Ovary (tissue), 9 donors: ENCODE measurements around the gene LAMC3. TPM values are rescaled to one million over a fixed set of nuclear protein-coding genes. Genes with fewer than 3 reads are reported as not detected.

ENCODE experiments used
- DNase-seq, 5 donors: peaks; one replicate each; pipeline ENCODE4 v3.0.0-alpha.2; 2019 to 2020
- H3K27ac ChIP-seq, 2 donors: fragments of 200-600 bp; one replicate each; pipeline versions ENCODE4 v1.5.1 to v1.8.0; 2019 to 2022
- H3K27me3 ChIP-seq: fragments of 200-600 bp; one replicate; pipeline ENCODE4 v1.8.0; 2022
- H3K36me3 ChIP-seq: fragments of 200-600 bp; sonication (generic); one replicate; pipeline ENCODE4 v1.5.1; 2019
- H3K4me1 ChIP-seq: one replicate; pipeline ENCODE4 v1.8.1; 2013; ENCODE audit warnings: mild to moderate bottlenecking, moderate library complexity; ENCODE audit not compliant: insufficient read depth
- H3K4me3 ChIP-seq: fragments of 200-600 bp; sonication (generic); one replicate; pipeline ENCODE4 v1.5.1; 2017
- H3K9me3 ChIP-seq, 2 donors: fragments of 200-600 bp in 1 of 2; sonication (generic) in 1 of 2; one replicate each; pipeline versions ENCODE4 v1.5.1 to v1.8.1; 2013 to 2019; ENCODE audit warnings: mild to moderate bottlenecking in 1 of 2, moderate library complexity in 1 of 2
- EP300 ChIP-seq: sonication (generic); formaldehyde crosslinking; IDR thresholded peaks from one replicate; pipeline ENCODE4 v1.6.1; 2017; ENCODE audit warnings: antibody characterized with exemption
- POLR2A ChIP-seq: fragments of 450-650 bp; IDR thresholded peaks from one replicate; pipeline ENCODE4 v1.6.1; 2017; ENCODE audit warnings: antibody characterized with exemption, mild to moderate bottlenecking, moderate library complexity
- WGBS, 3 donors: extraction: QIAGEN DNeasy Blood & Tissue Kit in 1 of 3; methylation state at CpG; one replicate each; pipeline versions ENCODE4 v1.1.5 to v1.1.7; 2013 to 2017; 5-methylcytosine and 5-hydroxymethylcytosine counted together
- intact Hi-C, 4 donors: fragments of 100-400 bp; cut with DNase I; formaldehyde crosslinking; loops; one replicate each; pipeline versions ENCODE4 v1.11.0 to v1.15.1; 2022 to 2023
- polyA plus RNA-seq, 2 donors: library from polyadenylated mRNA; stranded (reverse); fragments of 200-250 nt in 1 of 2; fragments of 350-450 nt in 1 of 2; fragmentation: Illumina TruSeq in 1 of 2; extraction: RNeasy Lipid Tissue Mini Kit (QIAGEN cat#74804) in 1 of 2; gene quantifications; one replicate each; pipeline ENCODE4 v1.2.3, GENCODE V29; 2013 to 2014
- total RNA-seq, 7 donors: library from RNA; depleted of rRNA in 2 of 7; stranded (reverse); fragments of >200 nt in 2 of 7; fragmentation: NEBNext Ultra II Directional in 3 of 7; extraction: Animal tissue kit (Norgen Biotek cat#: 25700) in 3 of 7; gene quantifications; one replicate each; pipeline versions ENCODE4 v1.1.0 to v1.2.4, GENCODE V29; 2016 to 2023
- TF ChIP-seq, protein P1 (sequence below), 3 donors: fragments of 450-650 bp in 2 of 3; fragments of 200-600 bp in 1 of 3; IDR thresholded peaks; one replicate each; pipeline versions ENCODE4 v1.5.1 to v1.8.0; 2016 to 2022; ENCODE audit warnings: antibody characterized with exemption in 3 of 3, mild to moderate bottlenecking in 1 of 3
- donor health status: DM: no; HTN: no; CAD: no; lungs with moderate emphysema.
- donor health status: DM: no; HTN: no; CAD: no.
- donor health status: Bipolar disorder and iron deficiency.
- donor health status: DM: yes; HTN: yes; CAD: no.
- donor health status: DM: no; HTN: no; CAD: no.
- donor health status: DM: yes; HTN: yes; CAD: no.

The LAMC3 gene
- total and polyA plus RNA-seq, 9 donors, result 0.48 to 5.7 (median 1.8) TPM

GRCh38 chr9:131051592-131052517 is 42.9 kb downstream of the LAMC3 start:
- Histone ChIP-seq H3K4me1 (no peaks in the 10 kb centered on the region), H3K4me3 (no peak overlapping the region), H3K9me3 (no peaks in the 10 kb centered on the region), H3K27ac (no peak overlapping the region), H3K27me3 (no peaks in the 10 kb centered on the region), H3K36me3 (no peaks in the 10 kb centered on the region)
- TF ChIP-seq POLR2A, result no peak
- TF ChIP-seq, protein P1, sequence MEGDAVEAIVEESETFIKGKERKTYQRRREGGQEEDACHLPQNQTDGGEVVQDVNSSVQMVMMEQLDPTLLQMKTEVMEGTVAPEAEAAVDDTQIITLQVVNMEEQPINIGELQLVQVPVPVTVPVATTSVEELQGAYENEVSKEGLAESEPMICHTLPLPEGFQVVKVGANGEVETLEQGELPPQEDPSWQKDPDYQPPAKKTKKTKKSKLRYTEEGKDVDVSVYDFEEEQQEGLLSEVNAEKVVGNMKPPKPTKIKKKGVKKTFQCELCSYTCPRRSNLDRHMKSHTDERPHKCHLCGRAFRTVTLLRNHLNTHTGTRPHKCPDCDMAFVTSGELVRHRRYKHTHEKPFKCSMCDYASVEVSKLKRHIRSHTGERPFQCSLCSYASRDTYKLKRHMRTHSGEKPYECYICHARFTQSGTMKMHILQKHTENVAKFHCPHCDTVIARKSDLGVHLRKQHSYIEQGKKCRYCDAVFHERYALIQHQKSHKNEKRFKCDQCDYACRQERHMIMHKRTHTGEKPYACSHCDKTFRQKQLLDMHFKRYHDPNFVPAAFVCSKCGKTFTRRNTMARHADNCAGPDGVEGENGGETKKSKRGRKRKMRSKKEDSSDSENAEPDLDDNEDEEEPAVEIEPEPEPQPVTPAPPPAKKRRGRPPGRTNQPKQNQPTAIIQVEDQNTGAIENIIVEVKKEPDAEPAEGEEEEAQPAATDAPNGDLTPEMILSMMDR (IDR thresholded peaks at IDR 0.05), result no peak
- no peak for TF ChIP-seq EP300
- WGBS, 3 donors, result 68 to 72% (median 69%) methylated on average over 25 of the region's 25 CpGs
- intact Hi-C loops, result no loop called here
- DNase-seq, result no peak

GRCh38 chr9:131053896-131054295 is 44.9 kb downstream of the LAMC3 start:
- H3K4me1 ChIP-seq, result no peaks in the 10 kb centered on the region
- TF ChIP-seq EP300 (no peak), POLR2A (no peak)
- TF ChIP-seq, protein P1 (IDR thresholded peaks at IDR 0.05), result no peak
- H3K27me3 ChIP-seq, result no peaks in the 10 kb centered on the region
- no peak overlapping the region for H3K4me3 ChIP-seq
- WGBS, 3 donors, result 85 to 90% (median 86%) methylated on average over 3 of the region's 3 CpGs
- no peaks in the 10 kb centered on the region for H3K9me3 ChIP-seq
- intact Hi-C loops, result no loop called here
- H3K27ac ChIP-seq, result no peak overlapping the region
- H3K36me3 ChIP-seq, result no peaks in the 10 kb centered on the region
- no peak for DNase-seq

DNA sequence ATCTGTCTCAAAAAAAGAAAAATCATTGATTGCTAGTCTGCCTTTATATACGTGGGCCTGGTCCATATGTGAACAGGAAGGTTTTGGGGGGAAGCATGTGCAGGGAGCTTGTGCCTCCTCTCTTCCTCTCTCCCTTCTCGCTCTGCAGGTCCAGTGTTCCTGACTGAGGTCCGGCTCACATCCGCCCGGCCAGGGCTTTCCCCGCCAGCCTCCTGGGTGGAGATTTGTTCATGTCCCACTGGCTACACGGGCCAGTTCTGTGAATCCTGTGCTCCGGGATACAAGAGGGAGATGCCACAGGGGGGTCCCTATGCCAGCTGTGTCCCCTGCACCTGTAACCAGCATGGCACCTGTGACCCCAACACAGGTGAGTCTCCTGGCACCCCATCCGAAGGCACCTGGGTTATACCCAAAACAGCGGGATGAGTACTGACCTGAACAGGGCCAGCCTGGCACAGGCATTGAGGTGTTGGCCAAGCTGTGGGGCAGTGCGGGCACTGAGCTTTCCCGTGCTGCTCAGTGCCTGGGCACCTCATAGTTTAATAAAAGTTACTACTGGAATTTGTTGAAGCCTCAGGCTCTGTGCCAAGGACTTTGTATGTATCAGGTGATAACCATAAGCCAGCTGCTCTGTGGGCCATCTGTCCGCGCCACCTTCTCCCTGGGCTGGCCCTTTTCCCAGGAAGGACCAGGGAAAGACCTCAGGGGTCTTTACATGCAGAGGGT is 48.0 kb downstream of the LAMC3 start:
- 82 to 90% (median 88%) methylated on average over 14 of the region's 14 CpGs for WGBS, 3 donors
- H3K36me3 ChIP-seq, result no peaks in the 10 kb centered on the region
- no peaks in the 10 kb centered on the region for H3K4me1 ChIP-seq
- H3K9me3 ChIP-seq, result no peaks in the 10 kb centered on the region
- no peaks in the 10 kb centered on the region for H3K27me3 ChIP-seq
- H3K4me3 ChIP-seq, result no peak overlapping the region
- no peak for TF ChIP-seq EP300
- TF ChIP-seq, protein P1 (IDR thresholded peaks at IDR 0.05), result no peak
- TF ChIP-seq POLR2A, result no peak
- DNase-seq, result no peak
- H3K27ac ChIP-seq, result no peak overlapping the region
- intact Hi-C loops, result loop anchor here in 2 of 4 donors (2.0 to 5.0 kb wide), 2 partner anchors 275 to 280 kb away; no protein-coding TSS in a partner anchor

GRCh38 chr9:131060900-131061630 is 52.1 kb downstream of the LAMC3 start:
- Histone ChIP-seq H3K27me3 (no peaks in the 10 kb centered on the region), H3K4me3 (no peak overlapping the region), H3K9me3 (no peaks in the 10 kb centered on the region), H3K4me1 (no peaks in the 10 kb centered on the region), H3K27ac (no peak overlapping the region), H3K36me3 (no peaks in the 10 kb centered on the region)
- WGBS, 3 donors, result 67 to 80% (median 68%) methylated on average over 20 to 21 of the region's 21 CpGs
- TF ChIP-seq POLR2A (no peak), EP300 (no peak)
- TF ChIP-seq, protein P1 (IDR thresholded peaks at IDR 0.05), result no peak
- no peak for DNase-seq
- intact Hi-C loops, result loop anchor here in 2 of 4 donors (5.0 to 10.0 kb wide), 2 partner anchors 274 to 276 kb away; no protein-coding TSS in a partner anchor
